Mucosa of rectum (tissue), 2 donors: ENCODE measurements around the gene DUSP22.
"Not testable (repeated sequence)": the region's sequence is repeated elsewhere in the genome, so short reads cannot be mapped to it uniquely, and the experiment has no call there.

Experiments
- H3K27ac ChIP-seq, 2 donors: one replicate each; pipeline ENCODE4 v1.7.0; 2013; ENCODE audit warnings: inconsistent platforms in 2 of 2, low read depth in 2 of 2, low read length in 2 of 2
- H3K27me3 ChIP-seq, 2 donors: one replicate each; pipeline ENCODE4 v1.7.0; 2013; ENCODE audit warnings: low read length in 2 of 2; ENCODE audit not compliant: control insufficient read depth in 2 of 2, insufficient read depth in 2 of 2
- H3K36me3 ChIP-seq, 2 donors: one replicate each; pipeline ENCODE4 v1.7.0; 2013; ENCODE audit warnings: low read length in 2 of 2; ENCODE audit not compliant: control insufficient read depth in 2 of 2, insufficient read depth in 2 of 2
- H3K4me1 ChIP-seq, 2 donors: one replicate each; pipeline ENCODE4 v1.7.0; 2013; ENCODE audit warnings: low read length in 2 of 2, mild to moderate bottlenecking in 1 of 2; ENCODE audit not compliant: control insufficient read depth in 2 of 2, insufficient read depth in 2 of 2
- H3K4me3 ChIP-seq, 2 donors: one replicate each; pipeline ENCODE4 v1.7.0; 2013; ENCODE audit warnings: low read length in 2 of 2
- H3K9ac ChIP-seq, 2 donors: one replicate each; pipeline ENCODE4 v1.7.0; 2013; ENCODE audit warnings: low read length in 2 of 2, low read depth in 1 of 2, mild to moderate bottlenecking in 1 of 2
- H3K9me3 ChIP-seq, 2 donors: one replicate each; pipeline ENCODE4 v1.7.0; 2013; ENCODE audit warnings: low read length in 2 of 2; ENCODE audit not compliant: control insufficient read depth in 2 of 2
- donor health status: healthy.
- donor health status: Normal muscosa, but diverticular disease.

Gene DUSP22

GRCh38 chr6:364609-365540 is 72.6 kb downstream of the DUSP22 start:
- Histone ChIP-seq H3K27ac (no peak overlapping the region), H3K4me3 (no peak overlapping the region), H3K36me3 (no peaks in the 10 kb centered on the region), H3K9me3 (peaks cover 7 to 8% of the 10 kb centered on the region in 2 donors), H3K9ac (no peak overlapping the region), H3K27me3 (peaks cover 2% of the 10 kb centered on the region in 2 donors), H3K4me1 (no peaks in the 10 kb centered on the region)

- no peaks in the 10 kb centered on the region for H3K4me1 ChIP-seq
- peaks cover 2 to 7% of the 10 kb centered on the region in 2 donors for H3K27me3 ChIP-seq
- H3K9ac ChIP-seq = no peak overlapping the region
- H3K27ac ChIP-seq = no peak overlapping the region
- H3K36me3 ChIP-seq = no peaks in the 10 kb centered on the region
- H3K4me3 ChIP-seq = no peak overlapping the region
- H3K9me3 ChIP-seq = peaks cover 7 to 8% of the 10 kb centered on the region in 2 donors
Observed at GRCh38 chr6:365835-366234, 73.5 kb downstream of the DUSP22 start.

GRCh38 chr6:366389-367297 is 74.4 kb downstream of the DUSP22 start:
- H3K9ac ChIP-seq = no peak overlapping the region
- H3K27me3 ChIP-seq = peaks cover 2 to 7% of the 10 kb centered on the region in 2 donors
- H3K9me3 ChIP-seq = peaks cover 7 to 8% of the 10 kb centered on the region in 2 donors
- H3K27ac ChIP-seq = no peak overlapping the region
- no peaks in the 10 kb centered on the region for H3K4me1 ChIP-seq
- H3K4me3 ChIP-seq = no peak overlapping the region
- no peaks in the 10 kb centered on the region for H3K36me3 ChIP-seq

GRCh38 chr6:367298-367794 is 75.1 kb downstream of the DUSP22 start:
- Histone ChIP-seq H3K4me1 (no peaks in the 10 kb centered on the region), H3K27me3 (peaks cover 4 to 7% of the 10 kb centered on the region in 2 donors)

GRCh38 chr6:367891-368630 is 75.8 kb downstream of the DUSP22 start:
- Histone ChIP-seq H3K9me3 (peaks cover 7 to 8% of the 10 kb centered on the region in 2 donors), H3K27me3 (peaks cover 7 to 9% of the 10 kb centered on the region in 2 donors), H3K27ac (no peak overlapping the region), H3K4me3 (no peak overlapping the region), H3K4me1 (no peaks in the 10 kb centered on the region), H3K9ac (no peak overlapping the region), H3K36me3 (no peaks in the 10 kb centered on the region)

More at GRCh38 chr6:367298-367794, 75.1 kb downstream of the DUSP22 start:
- Histone ChIP-seq H3K27ac (no peak overlapping the region), H3K4me3 (no peak overlapping the region), H3K9me3 (peaks cover 7 to 8% of the 10 kb centered on the region in 2 donors), H3K9ac (no peak overlapping the region), H3K36me3 (no peaks in the 10 kb centered on the region)

- Histone ChIP-seq H3K4me3 (no peak overlapping the region), H3K9ac (no peak overlapping the region), H3K36me3 (no peaks in the 10 kb centered on the region), H3K9me3 (peaks cover 0 to 4% of the 10 kb centered on the region in 2 donors), H3K27me3 (peaks cover 7 to 12% of the 10 kb centered on the region in 2 donors), H3K27ac (no peak overlapping the region), H3K4me1 (no peaks in the 10 kb centered on the region)
Observed at GRCh38 chr6:369559-370431, 77.5 kb downstream of the DUSP22 start.

GRCh38 chr6:370555-370954 is 78.3 kb downstream of the DUSP22 start:
- H3K9me3 ChIP-seq = peaks cover 0 to 4% of the 10 kb centered on the region in 2 donors
- H3K36me3 ChIP-seq = no peaks in the 10 kb centered on the region
- H3K27ac ChIP-seq = no peak overlapping the region
- peaks cover 7 to 15% of the 10 kb centered on the region in 2 donors for H3K27me3 ChIP-seq
- H3K9ac ChIP-seq = no peak overlapping the region
- H3K4me3 ChIP-seq = no peak overlapping the region
- H3K4me1 ChIP-seq = no peaks in the 10 kb centered on the region

GRCh38 chr6:371851-372250 is 79.6 kb downstream of the DUSP22 start:
- H3K9ac ChIP-seq, H3K27ac ChIP-seq, H3K36me3 ChIP-seq, H3K4me3 ChIP-seq, H3K4me1 ChIP-seq, H3K9me3 ChIP-seq: not testable (repeated sequence)
- peaks cover 7 to 15% of the 10 kb centered on the region in 2 donors for H3K27me3 ChIP-seq
